Pancreas (tissue), 10 donors: ENCODE measurements around the gene PHTF2. TPM values are rescaled to one million over a fixed set of nuclear protein-coding genes. Genes with fewer than 3 reads are reported as not detected.

Experiments used
- ATAC-seq, 4 donors: fragments of 200-7000 bp; cut with Tn5 transposase; one replicate each; pipeline versions ENCODE4 v1.8.0 to v1.9.1; 2020; ENCODE audit warnings: mild to moderate bottlenecking in 4 of 4, moderate library complexity in 4 of 4
- DNase-seq, 6 donors: peaks; one replicate each; pipeline ENCODE4 v3.0.0-alpha.2; 2020
- FAIRE-seq: peaks from 2 replicates; lab custom pipeline; 2012; peaks lifted over from hg19 to GRCh38; lab: Jason Lieb, UNC
- H3K27ac ChIP-seq, 4 donors: fragments of 200-600 bp; sonication (generic); 1 replicate in 3 of 4; 2 replicates in 1 of 4; pipeline versions ENCODE4 v1.5.0 to v1.8.0; 2020
- H3K27me3 ChIP-seq, 4 donors: fragments of 200-600 bp; one replicate each; pipeline ENCODE4 v1.8.0; 2021
- H3K36me3 ChIP-seq, 3 donors: fragments of 200-600 bp; sonication (generic) in 1 of 3; one replicate each; pipeline versions ENCODE4 v1.5.0 to v1.8.0; 2020 to 2021
- H3K4me1 ChIP-seq, 3 donors: fragments of 200-600 bp; one replicate each; pipeline ENCODE4 v1.8.0; 2021
- H3K4me3 ChIP-seq, 4 donors: fragments of 200-600 bp; sonication (generic) in 2 of 4; one replicate each; pipeline versions ENCODE4 v1.5.0 to v1.8.0; 2020 to 2021
- H3K9me3 ChIP-seq, 4 donors: fragments of 200-600 bp; one replicate each; pipeline ENCODE4 v1.8.0; 2021
- CTCF ChIP-seq, 4 donors: fragments of 200-600 bp; sonication (generic) in 3 of 4; IDR thresholded peaks; one replicate each; pipeline versions ENCODE4 v1.5.0 to v1.8.0; 2021; ENCODE audit warnings: antibody characterized with exemption in 4 of 4
- WGBS, 2 donors: extraction: QIAGEN DNeasy Blood & Tissue Kit; methylation state at CpG; one replicate each; pipeline ENCODE4 v1.1.7; 2013; 5-methylcytosine and 5-hydroxymethylcytosine counted together
- intact Hi-C, 3 donors: fragments of 100-400 bp; cut with DNase I; formaldehyde crosslinking; loops; one replicate each; pipeline versions ENCODE4 v1.11.1 to v1.14.2; 2022
- polyA plus RNA-seq, 2 donors: library from polyadenylated mRNA; stranded (reverse); fragments of 200-250 nt; gene quantifications; one replicate each; pipeline ENCODE4 v1.2.3, GENCODE V29; 2013
- total RNA-seq, 6 donors: library from RNA; stranded (reverse); fragmentation: NEBNext Ultra II Directional in 4 of 6; extraction: Animal tissue kit (Norgen Biotek cat#: 25700) in 4 of 6; gene quantifications; one replicate each; pipeline versions ENCODE4 v1.2.1 to v1.2.4, GENCODE V29; 2021 to 2023
- donor health status: healthy with polysubstance abuse.
- donor health status: DM: no; HTN: no; CAD: no; lungs with moderate emphysema.
- donor health status: DM: no; HTN: no; CAD: no.
- donor health status: control.
- donor health status: control.
- donor health status: Bipolar disorder and iron deficiency.
- donor health status: DM: yes; HTN: yes; CAD: no.
- donor health status: DM: no; HTN: no; CAD: no.
- donor health status: DM: no; HTN: no; CAD: no.
- donor health status: DM: yes; HTN: yes; CAD: no.

The PHTF2 gene
- total and polyA plus RNA-seq, 8 donors = 3.3 to 8.8 (median 5.1) TPM

- intact Hi-C loops = no loop called here
- Histone ChIP-seq H3K4me3 (no peak overlapping the region), H3K27me3 (no peaks in the 10 kb centered on the region), H3K36me3 (no peaks in the 10 kb centered on the region), H3K9me3 (no peaks in the 10 kb centered on the region), H3K27ac (no peak overlapping the region), H3K4me1 (no peaks in the 10 kb centered on the region)
- ATAC-seq = no peak
- WGBS, 2 donors = 71 to 74% methylated on average over 3 of the region's 3 CpGs
- DNase-seq = no peak
- no peak for TF ChIP-seq CTCF (IDR thresholded peaks at IDR 0.05)
- no peak for FAIRE-seq
Measured at GRCh38 chr7:78002021-78002420, 203.4 kb downstream of the PHTF2 start.

GRCh38 chr7:78002715-78003114, 204.1 kb downstream of the PHTF2 start:
- no peak for ATAC-seq
- no peak for TF ChIP-seq CTCF (IDR thresholded peaks at IDR 0.05)
- intact Hi-C loops = no loop called here
- no peak for FAIRE-seq
- no peaks in the 10 kb centered on the region for H3K4me1 ChIP-seq
- H3K36me3 ChIP-seq = no peaks in the 10 kb centered on the region
- WGBS, 2 donors = 83 to 90% methylated on average over 4 of the region's 4 CpGs
- H3K27ac ChIP-seq = no peak overlapping the region
- H3K9me3 ChIP-seq = no peaks in the 10 kb centered on the region
- H3K4me3 ChIP-seq = no peak overlapping the region
- DNase-seq = no peak
- no peaks in the 10 kb centered on the region for H3K27me3 ChIP-seq

- FAIRE-seq (no peak), ATAC-seq (no peak), DNase-seq (no peak)
- no peaks in the 10 kb centered on the region for H3K27me3 ChIP-seq
- TF ChIP-seq CTCF (IDR thresholded peaks at IDR 0.05) = no peak
- no peak overlapping the region for H3K27ac ChIP-seq
- WGBS, 2 donors = 93% methylated on average over 10 of the region's 10 CpGs
- no peak overlapping the region for H3K4me3 ChIP-seq
- intact Hi-C loops = no loop called here
- no peaks in the 10 kb centered on the region for H3K36me3 ChIP-seq
- no peaks in the 10 kb centered on the region for H3K4me1 ChIP-seq
- H3K9me3 ChIP-seq = no peaks in the 10 kb centered on the region
Measured at GRCh38 chr7:78006063-78006755, 207.6 kb downstream of the PHTF2 start.

Other genes starting within 250 kb of the PHTF2 start
- 10 to 100 TPM in 2 of 6 donors, 1 to 10 TPM in 4; 7.6 to 14.3 (median 9.0) TPM for gene RSBN1L, start 102.3 kb upstream of the PHTF2 start, total RNA-seq
- 1 to 10 TPM; 5.0 to 9.7 TPM for gene RSBN1L, start 102.3 kb upstream of the PHTF2 start, polyA plus RNA-seq
- 1 to 10 TPM; 6.2 to 8.6 (median 7.2) TPM for gene TMEM60, start 339 bp upstream of the PHTF2 start, total RNA-seq
- 10 to 100 TPM; 11.6 to 22.0 TPM for gene TMEM60, start 339 bp upstream of the PHTF2 start, polyA plus RNA-seq